CD14-positive monocyte (primary cell): Measurements from ENCODE around the gene SH3RF3. TPM values are rescaled to one million over a fixed set of nuclear protein-coding genes. Genes with fewer than 3 reads are reported as not detected.

Source experiments
- DNase-seq, 3 donors: peaks; one replicate each; pipeline ENCODE4 v3.0.0-alpha.2; 2011 to 2022
- H2AFZ ChIP-seq: 2 replicates; pipeline ENCODE4 v1.6.0; 2012; ENCODE audit warnings: mild to moderate bottlenecking, low read depth, low read length, inconsistent platforms; ENCODE audit not compliant: insufficient read depth, poor library complexity, severe bottlenecking
- H3K27ac ChIP-seq, 2 donors: 1 replicate in 1 of 2; 2 replicates in 1 of 2; pipeline ENCODE4 v1.5.1; 2012 to 2013; ENCODE audit warnings: low read length in 2 of 2, control low read depth in 1 of 2, inconsistent platforms in 1 of 2, low read depth in 1 of 2, mild to moderate bottlenecking in 1 of 2
- H3K27me3 ChIP-seq, 2 donors: one replicate each; pipeline versions ENCODE4 v1.6.0 to v1.6.1; 2011 to 2013; ENCODE audit warnings: low read length in 2 of 2; ENCODE audit not compliant: control insufficient read depth in 2 of 2, insufficient read depth in 2 of 2
- H3K36me3 ChIP-seq, 2 donors: replicated peaks in 1 of 2; 1 replicate in 1 of 2; 2 replicates in 1 of 2; pipeline versions ENCODE4 v1.5.1 to v1.6.1; 2012 to 2013; ENCODE audit warnings: low read length in 2 of 2, control low read depth in 1 of 2, inconsistent platforms in 1 of 2, mild to moderate bottlenecking in 1 of 2; ENCODE audit not compliant: insufficient read depth in 2 of 2, control insufficient read depth in 1 of 2
- H3K4me1 ChIP-seq, 2 donors: 1 replicate in 1 of 2; 2 replicates in 1 of 2; pipeline versions ENCODE4 v1.5.1 to v1.6.1; 2012 to 2013; ENCODE audit warnings: low read length in 2 of 2, control low read depth in 1 of 2, inconsistent platforms in 1 of 2, mild to moderate bottlenecking in 1 of 2, moderate library complexity in 1 of 2; ENCODE audit not compliant: insufficient read depth in 2 of 2, control insufficient read depth in 1 of 2
- H3K4me2 ChIP-seq: replicated peaks from 2 replicates; pipeline ENCODE3; 2012; ENCODE audit warnings: low read length, moderate library complexity, mild to moderate bottlenecking; ENCODE audit not compliant: poor library complexity, severe bottlenecking; ENCODE audit errors: extremely low read depth
- H3K4me3 ChIP-seq, 3 experiments: fragments of 200-600 bp in 1 of 3; sonication (generic) in 1 of 3; replicated peaks in 1 of 3; 1 replicate in 2 of 3; 2 replicates in 1 of 3; pipeline ENCODE4 v1.5.1; 2011 to 2013; ENCODE audit warnings: low read length in 3 of 3, mild to moderate bottlenecking in 3 of 3, control low read depth in 2 of 3, low read depth in 2 of 3, inconsistent platforms in 1 of 3, moderate library complexity in 1 of 3
- H3K79me2 ChIP-seq: 2 replicates; pipeline ENCODE4 v1.6.0; 2012; ENCODE audit warnings: mild to moderate bottlenecking, control low read depth, inconsistent platforms, low read length, moderate library complexity; ENCODE audit not compliant: insufficient read depth
- H3K9ac ChIP-seq: 2 replicates; pipeline ENCODE4 v1.6.0; 2017; ENCODE audit warnings: low read length, mild to moderate bottlenecking; ENCODE audit not compliant: insufficient read depth, poor library complexity, severe bottlenecking
- H3K9me3 ChIP-seq, 2 donors: replicated peaks in 1 of 2; 1 replicate in 1 of 2; 2 replicates in 1 of 2; pipeline versions ENCODE4 v1.5.1 to v1.6.1; 2012 to 2013; ENCODE audit warnings: low read length in 2 of 2, control low read depth in 1 of 2; ENCODE audit not compliant: control insufficient read depth in 1 of 2, insufficient read depth in 1 of 2
- H4K20me1 ChIP-seq: 2 replicates; pipeline ENCODE4 v1.6.0; 2012; ENCODE audit warnings: mild to moderate bottlenecking, low read length, control low read depth, moderate library complexity; ENCODE audit not compliant: insufficient read depth
- H3K27ac Mint-ChIP-seq, 7 donors: one replicate each; pipeline ENCODE4 v1.8.0; 2020; ENCODE audit warnings: mild to moderate bottlenecking in 7 of 7, mixed read lengths in 7 of 7, moderate library complexity in 6 of 7, inconsistent platforms in 2 of 7
- H3K27me3 Mint-ChIP-seq, 3 donors: one replicate each; pipeline ENCODE4 v1.8.0; 2021 to 2022; ENCODE audit warnings: low read depth in 3 of 3, mild to moderate bottlenecking in 3 of 3, mixed read lengths in 3 of 3, moderate library complexity in 3 of 3, inconsistent platforms in 1 of 3
- H3K36me3 Mint-ChIP-seq, 2 donors: one replicate each; pipeline ENCODE4 v1.8.0; 2020; ENCODE audit warnings: mixed read lengths in 2 of 2, inconsistent platforms in 1 of 2, mild to moderate bottlenecking in 1 of 2
- H3K4me1 Mint-ChIP-seq: one replicate; pipeline ENCODE4 v1.8.0; 2020; ENCODE audit warnings: mild to moderate bottlenecking, mixed read lengths
- H3K4me3 Mint-ChIP-seq, 2 donors: one replicate each; pipeline ENCODE4 v1.8.0; 2020; ENCODE audit warnings: mild to moderate bottlenecking in 2 of 2, mixed read lengths in 2 of 2, moderate library complexity in 1 of 2
- H3K9me3 Mint-ChIP-seq, 7 donors: one replicate each; pipeline ENCODE4 v1.8.0; 2020 to 2022; ENCODE audit warnings: mixed read lengths in 7 of 7, mild to moderate bottlenecking in 6 of 7, moderate library complexity in 6 of 7, inconsistent platforms in 2 of 7
- CTCF ChIP-seq: fragments of 200-600 bp; IDR thresholded peaks from one replicate; pipeline ENCODE4 v1.8.0; 2022; ENCODE audit warnings: antibody characterized with exemption, mild to moderate bottlenecking
- WGBS: methylation state at CpG from one replicate; pipeline ENCODE4 v1.1.5; 2013; ENCODE audit warnings: missing lambda C conversion rate; ENCODE audit not compliant: insufficient coverage; 5-methylcytosine and 5-hydroxymethylcytosine counted together
- intact Hi-C, 2 donors: fragments of 100-400 bp; cut with micrococcal nuclease; formaldehyde crosslinking; loops; one replicate each; pipeline versions ENCODE4 v1.15.0 to v1.15.1; 2023
- polyA plus RNA-seq, 3 donors: library from polyadenylated mRNA; depleted of rRNA in 1 of 3; unstranded in 2 of 3; stranded (reverse) in 1 of 3; fragments of 300-500 nt in 2 of 3; fragments of >200 nt in 1 of 3; fragmentation: Illumina TruSeq in 2 of 3; gene quantifications; 1 replicate in 2 of 3; 2 replicates in 1 of 3; pipeline ENCODE4 v1.2.3, GENCODE V29; 2012 to 2021

SH3RF3 gene
- polyA plus RNA-seq, 3 donors, result 0.25 to 0.75 (median 0.34) TPM

GRCh38 chr2:109186656-109187250, 57.7 kb downstream of the SH3RF3 start:
- TF ChIP-seq CTCF, result no peak
- Mint-ChIP-seq H3K27me3 (peaks cover 0 to 5% (median 4%) of the 10 kb centered on the region in 3 donors), H3K27ac (no peak overlapping the region), H3K4me1 (no peaks in the 10 kb centered on the region), H3K9me3 (peaks cover 0 to 6% (median under 1%) of the 10 kb centered on the region in 7 donors), H3K4me3 (no peak overlapping the region), H3K36me3 (no peaks in the 10 kb centered on the region)
- no peaks in the 10 kb centered on the region for H3K27me3 ChIP-seq
- H3K36me3 ChIP-seq, result no peaks in the 10 kb centered on the region
- H3K4me2 ChIP-seq, result no peak overlapping the region
- no peak overlapping the region for H2AFZ ChIP-seq
- H3K4me3 ChIP-seq, result no peak overlapping the region
- intact Hi-C loops, result no loop called here
- H3K79me2 ChIP-seq, result no peaks in the 10 kb centered on the region
- H3K4me1 ChIP-seq, result no peaks in the 10 kb centered on the region
- WGBS, result 96% methylated on average over 3 of the region's 9 CpGs
- no peak overlapping the region for H3K9ac ChIP-seq
- DNase-seq, result no peak
- no peaks in the 10 kb centered on the region for H3K9me3 ChIP-seq
- no peaks in the 10 kb centered on the region for H4K20me1 ChIP-seq
- H3K27ac ChIP-seq, result no peak overlapping the region

- Histone ChIP-seq H2AFZ (no peak overlapping the region), H3K27ac (no peak overlapping the region), H4K20me1 (no peaks in the 10 kb centered on the region), H3K9me3 (no peaks in the 10 kb centered on the region), H3K4me3 (no peak overlapping the region), H3K4me1 (no peaks in the 10 kb centered on the region), H3K9ac (no peak overlapping the region), H3K27me3 (no peaks in the 10 kb centered on the region), H3K36me3 (no peaks in the 10 kb centered on the region), H3K79me2 (no peaks in the 10 kb centered on the region), H3K4me2 (no peak overlapping the region)
- no peaks in the 10 kb centered on the region for H3K4me1 Mint-ChIP-seq
- no peak overlapping the region for H3K27ac Mint-ChIP-seq
- no peak overlapping the region for H3K4me3 Mint-ChIP-seq
- intact Hi-C loops, result no loop called here
- WGBS, result 88% methylated on average over 18 of the region's 19 CpGs
- TF ChIP-seq CTCF, result no peak
- no peaks in the 10 kb centered on the region for H3K9me3 Mint-ChIP-seq
- DNase-seq, result no peak
- no peaks in the 10 kb centered on the region for H3K36me3 Mint-ChIP-seq
- peaks cover 0 to 5% (median 4%) of the 10 kb centered on the region in 3 donors for H3K27me3 Mint-ChIP-seq
These were observed 58.9 kb downstream of the SH3RF3 start for GRCh38 chr2:109187711-109188495.
